ENCODE data around the gene ST6GAL1.

ST6GAL1 gene

DNA sequence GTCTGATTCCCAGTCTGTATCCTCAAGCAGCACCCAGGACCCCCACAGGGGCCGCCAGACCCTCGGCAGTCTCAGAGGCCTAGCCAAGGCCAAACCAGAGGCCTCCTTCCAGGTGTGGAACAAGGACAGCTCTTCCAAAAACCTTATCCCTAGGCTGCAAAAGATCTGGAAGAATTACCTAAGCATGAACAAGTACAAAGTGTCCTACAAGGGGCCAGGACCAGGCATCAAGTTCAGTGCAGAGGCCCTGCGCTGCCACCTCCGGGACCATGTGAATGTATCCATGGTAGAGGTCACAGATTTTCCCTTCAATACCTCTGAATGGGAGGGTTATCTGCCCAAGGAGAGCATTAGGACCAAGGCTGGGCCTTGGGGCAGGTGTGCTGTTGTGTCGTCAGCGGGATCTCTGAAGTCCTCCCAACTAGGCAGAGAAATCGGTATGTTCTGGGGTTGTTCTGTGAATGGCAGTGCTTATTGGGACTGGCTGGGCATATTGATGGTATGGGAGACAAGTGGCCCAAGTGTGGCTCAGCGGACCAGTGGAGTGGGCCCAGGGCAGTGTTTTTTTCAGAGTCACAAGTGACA lies 112.6 kb downstream of the ST6GAL1 start:
- TF ChIP-seq EGR1 (IDR thresholded peaks at IDR 0.05), result no peak
- TF ChIP-seq CEBPB (IDR thresholded peaks at IDR 0.05), result no peak

DNA sequence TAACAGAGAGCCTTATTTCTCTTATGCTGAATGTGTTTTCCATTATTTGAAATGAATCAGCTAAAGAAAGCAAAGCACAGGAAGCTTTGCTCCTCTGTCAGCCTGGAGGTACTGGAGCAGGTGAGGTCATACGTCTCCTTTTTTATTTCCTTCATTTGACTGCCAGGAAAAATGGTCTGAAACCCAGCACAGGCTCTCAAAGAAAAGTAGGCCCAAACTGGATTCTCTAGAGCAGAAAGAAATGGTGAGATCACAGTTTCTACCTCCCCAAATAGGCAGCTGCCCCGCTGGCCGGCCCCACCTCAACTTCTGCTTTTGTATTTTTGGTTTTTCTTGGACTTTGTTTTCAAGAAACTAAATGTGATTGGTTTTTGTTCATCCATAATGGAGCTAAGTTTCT lies 113.9 kb downstream of the ST6GAL1 start:
- TF ChIP-seq CREB1 (IDR thresholded peaks at IDR 0.05; ENCODE audit: low read depth), result no peak
- TF ChIP-seq, protein P1, sequence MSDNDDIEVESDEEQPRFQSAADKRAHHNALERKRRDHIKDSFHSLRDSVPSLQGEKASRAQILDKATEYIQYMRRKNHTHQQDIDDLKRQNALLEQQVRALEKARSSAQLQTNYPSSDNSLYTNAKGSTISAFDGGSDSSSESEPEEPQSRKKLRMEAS (IDR thresholded peaks at IDR 0.05), result no peak
- TF ChIP-seq, protein P2, sequence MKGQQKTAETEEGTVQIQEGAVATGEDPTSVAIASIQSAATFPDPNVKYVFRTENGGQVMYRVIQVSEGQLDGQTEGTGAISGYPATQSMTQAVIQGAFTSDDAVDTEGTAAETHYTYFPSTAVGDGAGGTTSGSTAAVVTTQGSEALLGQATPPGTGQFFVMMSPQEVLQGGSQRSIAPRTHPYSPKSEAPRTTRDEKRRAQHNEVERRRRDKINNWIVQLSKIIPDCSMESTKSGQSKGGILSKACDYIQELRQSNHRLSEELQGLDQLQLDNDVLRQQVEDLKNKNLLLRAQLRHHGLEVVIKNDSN (IDR thresholded peaks at IDR 0.05), result no peak
- TF ChIP-seq TAF1 (IDR thresholded peaks at IDR 0.05; ENCODE audit: low read depth), result no peak

DNA sequence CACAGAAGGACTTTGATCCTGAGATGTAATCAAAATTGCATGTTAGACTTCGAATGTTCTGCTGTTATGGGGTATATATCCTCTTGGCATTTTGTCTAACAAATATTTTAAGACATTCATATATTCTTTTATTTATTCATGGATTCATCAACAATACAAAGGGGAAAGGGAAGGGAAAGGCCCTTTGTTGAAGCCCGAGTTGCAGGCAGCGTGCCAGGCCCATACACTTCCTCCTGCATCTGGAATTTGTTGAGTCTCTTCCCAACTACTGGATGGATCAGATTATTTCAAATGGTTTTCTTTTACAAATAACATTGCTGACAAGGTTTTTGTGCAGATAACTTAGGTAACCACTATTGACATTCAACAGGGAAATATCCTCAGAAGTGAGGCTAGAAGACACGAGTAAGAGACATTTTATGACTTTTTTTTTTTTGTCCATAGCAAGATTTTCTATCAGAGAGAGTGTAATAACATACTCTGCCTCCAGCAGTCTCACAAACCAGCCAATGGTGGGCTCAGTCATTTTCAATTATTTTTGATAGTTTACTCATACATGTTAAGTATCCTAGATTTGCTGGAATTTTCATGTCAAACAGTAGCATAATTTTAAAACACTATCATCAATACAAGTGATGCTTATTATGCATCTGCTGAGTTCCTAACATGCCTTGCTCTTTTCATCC lies 114.7 kb downstream of the ST6GAL1 start:
- TF ChIP-seq, protein P1 (IDR thresholded peaks at IDR 0.05), result no peak
- no peak for TF ChIP-seq FOXM1 (IDR thresholded peaks at IDR 0.05; ENCODE audit: borderline replicate concordance, low read depth)
- TF ChIP-seq EGR1 (IDR thresholded peaks at IDR 0.05), result no peak
- no peak for TF ChIP-seq TAF1 (IDR thresholded peaks at IDR 0.05; ENCODE audit: low read depth)
- TF ChIP-seq, protein P3, sequence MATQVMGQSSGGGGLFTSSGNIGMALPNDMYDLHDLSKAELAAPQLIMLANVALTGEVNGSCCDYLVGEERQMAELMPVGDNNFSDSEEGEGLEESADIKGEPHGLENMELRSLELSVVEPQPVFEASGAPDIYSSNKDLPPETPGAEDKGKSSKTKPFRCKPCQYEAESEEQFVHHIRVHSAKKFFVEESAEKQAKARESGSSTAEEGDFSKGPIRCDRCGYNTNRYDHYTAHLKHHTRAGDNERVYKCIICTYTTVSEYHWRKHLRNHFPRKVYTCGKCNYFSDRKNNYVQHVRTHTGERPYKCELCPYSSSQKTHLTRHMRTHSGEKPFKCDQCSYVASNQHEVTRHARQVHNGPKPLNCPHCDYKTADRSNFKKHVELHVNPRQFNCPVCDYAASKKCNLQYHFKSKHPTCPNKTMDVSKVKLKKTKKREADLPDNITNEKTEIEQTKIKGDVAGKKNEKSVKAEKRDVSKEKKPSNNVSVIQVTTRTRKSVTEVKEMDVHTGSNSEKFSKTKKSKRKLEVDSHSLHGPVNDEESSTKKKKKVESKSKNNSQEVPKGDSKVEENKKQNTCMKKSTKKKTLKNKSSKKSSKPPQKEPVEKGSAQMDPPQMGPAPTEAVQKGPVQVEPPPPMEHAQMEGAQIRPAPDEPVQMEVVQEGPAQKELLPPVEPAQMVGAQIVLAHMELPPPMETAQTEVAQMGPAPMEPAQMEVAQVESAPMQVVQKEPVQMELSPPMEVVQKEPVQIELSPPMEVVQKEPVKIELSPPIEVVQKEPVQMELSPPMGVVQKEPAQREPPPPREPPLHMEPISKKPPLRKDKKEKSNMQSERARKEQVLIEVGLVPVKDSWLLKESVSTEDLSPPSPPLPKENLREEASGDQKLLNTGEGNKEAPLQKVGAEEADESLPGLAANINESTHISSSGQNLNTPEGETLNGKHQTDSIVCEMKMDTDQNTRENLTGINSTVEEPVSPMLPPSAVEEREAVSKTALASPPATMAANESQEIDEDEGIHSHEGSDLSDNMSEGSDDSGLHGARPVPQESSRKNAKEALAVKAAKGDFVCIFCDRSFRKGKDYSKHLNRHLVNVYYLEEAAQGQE (IDR thresholded peaks at IDR 0.05; ENCODE audit: low read depth), result no peak
- TF ChIP-seq EP300 (IDR thresholded peaks at IDR 0.05; ENCODE audit: borderline replicate concordance), result no peak
- TF ChIP-seq TCF12 (IDR thresholded peaks at IDR 0.05; ENCODE audit: low read depth), result no peak
- no peak for TF ChIP-seq YY1 (IDR thresholded peaks at IDR 0.05; ENCODE audit: low read depth)
- TF ChIP-seq CREB1 (IDR thresholded peaks at IDR 0.05; ENCODE audit: low read depth), result no peak
- no peak for TF ChIP-seq TEAD4 (IDR thresholded peaks at IDR 0.05)
- no peak for TF ChIP-seq NFIC (IDR thresholded peaks at IDR 0.05)
- no peak for TF ChIP-seq CEBPB (IDR thresholded peaks at IDR 0.05)
- TF ChIP-seq ZBTB7A (IDR thresholded peaks at IDR 0.05; ENCODE audit: low read depth), result no peak
- TF ChIP-seq, protein P2 (IDR thresholded peaks at IDR 0.05), result no peak

DNA sequence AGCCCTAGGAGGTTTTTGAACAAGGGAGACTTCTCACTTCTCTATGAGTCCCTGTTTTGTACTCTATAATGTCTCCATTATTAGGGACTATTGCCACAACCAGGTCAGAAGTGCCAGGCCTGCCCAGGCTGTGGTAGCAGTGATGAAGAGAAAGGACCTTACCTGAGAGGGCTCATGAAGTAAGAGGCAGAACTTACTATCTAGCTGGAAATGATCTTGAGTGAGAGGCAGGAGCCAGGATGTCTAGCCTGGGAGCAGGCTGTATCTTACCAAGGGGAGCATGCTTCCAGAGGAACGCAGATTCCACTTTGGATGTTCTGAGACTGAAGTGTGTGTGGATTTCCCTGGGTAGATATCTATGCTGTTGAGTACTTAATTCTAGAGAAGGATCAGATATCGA lies 115.7 kb downstream of the ST6GAL1 start:
- no peak for TF ChIP-seq TAF1 (IDR thresholded peaks at IDR 0.05; ENCODE audit: low read depth)
- no peak for TF ChIP-seq EGR1 (IDR thresholded peaks at IDR 0.05)
- no peak for TF ChIP-seq NFIC (IDR thresholded peaks at IDR 0.05)
- TF ChIP-seq TCF12 (IDR thresholded peaks at IDR 0.05; ENCODE audit: low read depth), result no peak
- TF ChIP-seq FOXM1 (IDR thresholded peaks at IDR 0.05; ENCODE audit: borderline replicate concordance, low read depth), result no peak
- no peak for TF ChIP-seq RAD21 (IDR thresholded peaks at IDR 0.05; ENCODE audit: low read depth)
- no peak for TF ChIP-seq TEAD4 (IDR thresholded peaks at IDR 0.05)
- TF ChIP-seq, protein P3 (IDR thresholded peaks at IDR 0.05; ENCODE audit: low read depth), result no peak
- TF ChIP-seq, protein P2 (IDR thresholded peaks at IDR 0.05), result no peak
- TF ChIP-seq CEBPB (IDR thresholded peaks at IDR 0.05), result no peak
- TF ChIP-seq ZBTB7A (IDR thresholded peaks at IDR 0.05; ENCODE audit: low read depth), result no peak
- TF ChIP-seq, protein P1 (IDR thresholded peaks at IDR 0.05), result no peak
- no peak for TF ChIP-seq YY1 (IDR thresholded peaks at IDR 0.05; ENCODE audit: low read depth)
- no peak for TF ChIP-seq EP300 (IDR thresholded peaks at IDR 0.05; ENCODE audit: borderline replicate concordance)
- no peak for TF ChIP-seq CREB1 (IDR thresholded peaks at IDR 0.05; ENCODE audit: low read depth)

DNA sequence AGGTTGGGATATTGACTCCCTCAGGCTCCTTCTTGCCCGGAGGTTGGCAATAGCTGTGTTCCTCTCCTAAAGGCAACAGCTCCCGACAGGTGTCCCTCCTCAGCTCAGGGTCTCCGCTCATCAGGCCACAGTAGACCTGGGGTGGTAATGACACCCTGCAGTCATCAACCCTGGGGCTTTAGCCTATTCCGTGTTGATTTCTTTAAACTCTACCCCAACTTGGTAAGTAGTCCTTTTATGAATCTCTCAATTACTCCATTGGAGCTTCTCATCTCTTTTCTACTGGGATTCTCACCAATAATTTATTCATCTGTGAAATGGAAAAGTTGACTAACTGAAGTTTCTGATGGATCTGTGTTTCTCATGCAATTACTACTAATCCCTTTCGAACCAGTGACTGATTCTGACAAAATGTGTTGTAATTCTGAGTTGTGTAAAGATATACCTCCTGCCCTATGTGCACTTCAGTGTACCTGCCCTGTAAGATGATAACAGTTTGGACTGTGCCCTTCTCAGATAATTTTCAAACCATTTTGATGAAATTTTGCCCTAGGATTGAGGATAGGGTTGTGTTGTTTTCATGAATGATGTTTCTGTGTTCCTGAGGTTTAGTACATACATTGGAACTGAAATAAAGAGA lies 119.3 kb downstream of the ST6GAL1 start:
- TF ChIP-seq RAD21 (IDR thresholded peaks at IDR 0.05; ENCODE audit: low read depth), result no peak
- no peak for TF ChIP-seq TEAD4 (IDR thresholded peaks at IDR 0.05)
- TF ChIP-seq EGR1 (IDR thresholded peaks at IDR 0.05), result no peak

Measured in Ishikawa (cell line).